Activated CD4-positive, alpha-beta T cell treated with anti-CD3 and anti-CD28 coated beads, Interleukin-2, amount 50 U/mL, for 1 hour (primary cell): ENCODE data around the gene NPEPL1.
"Not testable (repeated sequence)": the region's sequence is repeated elsewhere in the genome, so short reads cannot be mapped to it uniquely, and the experiment has no call there.

Experiments used
- DNase-seq: peaks from one replicate; pipeline ENCODE4 v3.0.0-alpha.2; 2020

Gene NPEPL1, protein sequence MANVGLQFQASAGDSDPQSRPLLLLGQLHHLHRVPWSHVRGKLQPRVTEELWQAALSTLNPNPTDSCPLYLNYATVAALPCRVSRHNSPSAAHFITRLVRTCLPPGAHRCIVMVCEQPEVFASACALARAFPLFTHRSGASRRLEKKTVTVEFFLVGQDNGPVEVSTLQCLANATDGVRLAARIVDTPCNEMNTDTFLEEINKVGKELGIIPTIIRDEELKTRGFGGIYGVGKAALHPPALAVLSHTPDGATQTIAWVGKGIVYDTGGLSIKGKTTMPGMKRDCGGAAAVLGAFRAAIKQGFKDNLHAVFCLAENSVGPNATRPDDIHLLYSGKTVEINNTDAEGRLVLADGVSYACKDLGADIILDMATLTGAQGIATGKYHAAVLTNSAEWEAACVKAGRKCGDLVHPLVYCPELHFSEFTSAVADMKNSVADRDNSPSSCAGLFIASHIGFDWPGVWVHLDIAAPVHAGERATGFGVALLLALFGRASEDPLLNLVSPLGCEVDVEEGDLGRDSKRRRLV

GRCh38 chr20:58692579-58693225, at the start of gene NPEPL1:
Gene NPEPL1 (plus strand): TSS chr20:58692800. CDS start chr20:58692901, 101 bp downstream.
- DNase-seq, result peak; percentile 57

GRCh38 chr20:58642896-58643295, 49.7 kb upstream of the NPEPL1 start:
- not testable (repeated sequence) for DNase-seq

DNA sequence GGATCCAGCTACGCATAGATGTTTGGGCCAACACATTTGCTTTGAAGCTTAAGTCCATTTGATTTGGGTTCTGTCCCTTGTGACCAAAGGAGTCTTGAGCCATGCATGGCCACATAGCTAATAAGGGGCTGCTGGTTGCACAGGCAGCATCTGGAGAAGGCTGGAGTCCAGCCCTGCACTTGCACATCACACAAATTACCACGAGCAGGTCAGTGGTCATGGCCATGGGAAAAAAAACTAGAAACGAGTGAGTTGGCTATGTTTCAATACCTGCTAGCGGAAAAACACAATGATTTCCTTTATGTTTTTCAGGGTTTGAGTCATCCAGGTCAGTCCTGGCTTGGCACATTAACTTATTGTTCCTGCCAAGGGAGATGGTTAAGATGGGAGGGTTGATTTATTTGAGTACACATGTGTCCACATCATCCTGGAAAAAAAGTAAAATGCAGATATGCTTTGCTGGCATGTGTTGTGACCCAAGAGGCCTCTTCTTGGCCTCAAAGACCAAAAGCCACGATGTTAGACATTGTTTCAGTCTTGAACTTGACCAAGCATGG, 47.1 kb upstream of the NPEPL1 start:
- no peak for DNase-seq

DNA sequence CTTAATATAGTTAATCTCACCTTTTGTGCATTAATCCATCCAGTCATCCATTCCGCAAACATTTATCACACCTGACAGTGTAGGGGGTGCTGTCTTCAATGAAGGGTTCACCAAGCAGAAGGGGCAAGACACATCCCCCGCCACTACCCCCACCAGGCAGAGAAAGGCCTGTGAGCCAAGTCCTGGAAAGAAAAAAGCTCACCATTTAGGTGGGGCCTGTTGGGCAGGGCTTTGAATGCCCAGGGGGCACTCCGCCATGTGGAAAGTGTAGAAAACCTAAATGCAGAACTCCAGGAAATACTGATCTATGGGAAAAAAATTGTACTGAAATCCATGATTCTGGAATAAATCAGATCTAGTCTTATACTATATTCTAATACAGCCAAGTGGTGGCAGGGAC, 46.3 kb upstream of the NPEPL1 start:
- DNase-seq, result no peak

- DNase-seq, result no peak
Measured at GRCh38 chr20:58646703-58647102, 45.9 kb upstream of the NPEPL1 start.

GRCh38 chr20:58647162-58647795, 45.3 kb upstream of the NPEPL1 start:
- DNase-seq, result no peak

GRCh38 chr20:58647796-58648501, 44.7 kb upstream of the NPEPL1 start:
- no peak for DNase-seq

DNA sequence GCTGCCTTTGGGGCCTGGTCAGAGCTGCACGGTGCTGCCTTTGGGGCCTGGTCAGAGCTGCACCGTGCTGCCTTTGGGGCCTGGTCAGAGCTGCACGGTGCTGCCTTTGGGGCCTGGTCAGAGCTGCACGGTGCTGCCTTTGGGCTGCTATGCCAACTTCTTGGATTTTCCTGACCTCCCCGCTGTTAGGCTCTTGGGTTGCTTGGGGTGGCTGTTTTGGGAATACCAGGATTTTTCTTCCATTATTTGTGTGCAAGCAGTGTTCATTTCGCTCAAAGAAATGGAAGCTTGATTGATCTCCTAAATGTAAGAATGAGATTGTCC, 44.1 kb upstream of the NPEPL1 start:
- not testable (repeated sequence) for DNase-seq

- peak; percentile 32 for DNase-seq
Measured at GRCh38 chr20:58649288-58650180, 43.1 kb upstream of the NPEPL1 start.

DNA sequence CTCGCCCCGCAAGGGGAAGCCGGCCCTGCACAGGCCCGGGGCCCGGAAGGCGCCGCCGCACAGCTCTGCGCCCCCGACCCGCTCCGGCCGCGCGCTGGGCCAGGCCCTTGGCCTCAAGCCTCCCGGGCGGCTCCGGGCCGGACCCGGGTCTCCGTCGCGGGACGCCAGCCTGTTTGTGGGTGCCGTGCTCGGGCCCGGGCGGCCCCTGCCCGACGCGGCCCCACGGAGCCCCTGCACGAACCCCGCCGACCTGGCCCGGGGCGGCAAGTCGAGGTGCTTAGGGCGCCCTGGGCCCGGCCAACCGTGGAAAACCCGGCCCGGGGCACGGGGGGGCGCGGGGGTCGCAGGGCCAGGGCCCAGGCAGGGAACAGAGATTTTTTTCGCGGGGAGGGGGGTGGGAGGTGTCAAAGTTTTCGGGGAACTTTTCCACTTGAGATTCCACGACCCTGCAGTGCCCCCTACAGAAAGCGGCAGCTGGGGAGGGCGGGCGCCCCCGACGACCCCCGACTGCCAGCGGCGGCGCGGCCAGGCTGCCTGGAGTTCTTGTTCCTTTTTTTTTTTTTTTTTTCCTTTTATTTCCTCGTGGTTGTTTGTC, 42.3 kb upstream of the NPEPL1 start:
- peak; percentile 47 for DNase-seq

DNA sequence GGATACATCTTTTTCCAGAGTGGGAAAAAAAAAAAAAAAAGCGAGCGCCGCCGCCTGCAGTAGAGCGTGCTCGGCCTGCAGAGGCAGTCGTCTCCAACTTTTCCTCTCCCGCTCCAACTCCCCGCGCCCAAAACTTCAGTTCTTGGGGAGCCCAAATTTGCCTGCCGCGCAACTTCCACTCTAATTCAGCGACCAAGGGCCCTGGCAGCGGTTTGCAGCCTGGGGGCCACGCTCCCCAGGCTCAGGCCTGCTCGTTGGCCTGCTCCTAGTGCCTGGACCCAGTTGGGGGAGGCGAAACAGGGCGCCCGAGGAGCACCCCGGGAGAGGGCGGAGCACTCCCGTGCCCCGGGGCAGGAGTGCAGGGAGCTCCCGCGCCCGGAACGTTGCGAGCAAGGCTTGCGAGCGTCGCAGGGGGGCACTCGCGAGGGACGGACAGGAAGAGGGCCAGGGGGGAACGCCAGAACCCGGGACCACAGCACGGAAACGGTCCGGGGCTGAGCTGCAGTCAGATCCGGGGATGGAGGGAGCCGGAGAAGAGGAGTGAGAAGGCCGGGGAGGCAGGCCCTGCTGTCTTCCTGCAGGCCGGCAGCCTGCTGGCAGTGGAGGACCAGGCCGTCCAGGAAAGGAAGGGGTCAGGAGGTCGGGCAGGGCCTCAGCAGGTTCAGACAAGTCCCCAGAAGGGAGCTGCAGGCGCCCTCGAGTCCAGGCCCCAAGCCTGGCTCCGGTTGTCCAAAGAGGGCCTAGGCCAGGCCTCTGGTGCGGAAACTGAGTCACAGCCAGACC, 41.6 kb upstream of the NPEPL1 start, which contains the start of gene STX16:
STX16 (plus strand) TSS at position 508 of the 783 bp plus-strand sequence. CDS start 724 bp downstream, outside the sequence.
- peak; percentile 84 for DNase-seq

- DNase-seq, result no peak
Measured at GRCh38 chr20:58651559-58651945, 41.0 kb upstream of the NPEPL1 start.

DNA sequence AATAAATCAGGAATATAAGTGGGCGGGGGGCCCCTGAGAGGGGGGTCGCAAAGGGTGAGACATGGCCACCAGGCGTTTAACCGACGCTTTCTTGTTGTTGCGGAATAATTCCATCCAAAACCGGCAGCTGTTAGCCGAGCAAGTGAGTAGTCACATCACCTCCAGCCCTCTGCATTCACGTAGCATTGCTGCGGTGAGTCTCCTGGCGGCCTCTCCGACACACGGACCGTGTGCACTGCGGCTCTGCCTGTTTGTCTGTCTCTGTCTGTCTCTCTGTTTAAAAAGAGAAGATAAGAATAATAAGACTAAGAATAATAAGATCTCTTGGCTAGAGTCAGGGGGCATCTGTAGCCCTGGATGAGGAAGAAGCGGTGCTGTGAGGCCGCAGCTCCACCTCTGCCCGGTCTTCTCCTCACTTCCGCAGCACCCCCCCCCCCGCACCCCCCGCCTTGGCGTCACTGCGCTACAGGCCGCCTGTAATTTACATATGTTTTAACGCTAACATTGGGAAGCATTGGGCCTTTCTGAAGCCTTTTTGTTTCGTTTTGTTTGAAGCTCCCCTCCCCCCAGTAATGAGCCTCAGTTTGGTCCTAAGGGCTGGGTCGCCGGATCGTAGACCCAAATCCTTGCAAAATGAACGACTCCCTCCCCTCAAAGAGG, 40.5 kb upstream of the NPEPL1 start:
- DNase-seq, result peak; percentile 59

DNA sequence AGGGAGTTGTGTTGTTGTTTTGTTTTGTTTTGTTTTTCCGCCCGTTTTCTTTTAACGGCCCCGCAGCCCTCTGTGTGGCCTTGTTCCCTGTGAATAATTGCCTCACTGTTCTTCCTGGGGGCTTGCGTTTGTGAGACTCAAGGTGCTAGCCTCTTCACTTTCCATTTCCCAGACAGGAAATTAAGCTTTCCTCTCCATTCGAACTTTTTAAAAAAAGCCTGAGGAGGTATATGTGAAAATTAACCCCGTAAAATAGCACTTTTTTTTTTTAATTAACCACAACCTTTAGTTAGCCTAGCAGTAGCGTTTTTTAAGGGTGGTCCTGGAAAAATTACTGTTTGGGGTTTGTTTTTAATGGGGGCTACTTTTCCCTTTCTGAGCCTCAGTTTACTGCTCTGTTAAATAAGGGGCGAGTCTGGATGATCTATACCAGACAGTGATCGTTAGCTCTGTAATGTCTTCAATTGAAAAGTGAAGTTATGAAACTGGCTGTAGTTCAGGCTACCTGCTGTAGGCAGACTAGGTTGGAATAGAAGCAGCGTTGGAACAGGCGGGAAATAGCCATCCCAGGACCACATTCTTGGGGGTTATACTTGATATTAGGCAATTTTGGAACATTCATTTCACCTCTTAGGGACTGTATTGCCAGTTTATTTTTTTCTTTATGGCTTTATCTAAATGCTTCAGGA, 39.9 kb upstream of the NPEPL1 start:
- DNase-seq, result no peak

DNA sequence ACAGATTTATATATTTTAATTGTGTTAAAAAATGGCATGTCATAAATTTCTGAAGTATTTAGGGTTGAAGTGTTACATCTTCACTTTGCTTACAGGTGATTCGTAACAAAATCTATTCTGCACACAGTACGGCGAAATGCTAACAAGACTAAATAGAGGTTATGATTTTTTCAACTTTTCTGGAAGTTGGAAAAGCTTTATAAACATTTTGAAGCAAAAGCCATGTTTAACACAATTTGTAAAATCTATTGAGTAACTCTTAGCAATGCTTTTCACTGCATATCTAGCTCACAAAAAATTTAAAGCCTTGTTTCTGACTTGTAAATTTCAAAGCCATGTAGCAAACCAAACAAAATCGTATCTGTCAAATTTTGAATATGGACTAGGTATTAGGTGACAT, 38.3 kb upstream of the NPEPL1 start:
- DNase-seq, result no peak

GRCh38 chr20:58655328-58656107, 37.1 kb upstream of the NPEPL1 start:
- DNase-seq, result no peak

- no peak for DNase-seq
Measured at GRCh38 chr20:58656831-58657230, 35.8 kb upstream of the NPEPL1 start.

- no peak for DNase-seq
Measured at GRCh38 chr20:58657262-58657661, 35.3 kb upstream of the NPEPL1 start.
